CD14-positive monocyte (primary cell): Measurements from ENCODE around the gene LRPAP1. TPM values are rescaled to one million over a fixed set of nuclear protein-coding genes. Genes with fewer than 3 reads are reported as not detected.

Experiments used
- DNase-seq, 3 donors: peaks; one replicate each; pipeline ENCODE4 v3.0.0-alpha.2; 2011 to 2022
- H2AFZ ChIP-seq: 2 replicates; pipeline ENCODE4 v1.6.0; 2012; ENCODE audit warnings: mild to moderate bottlenecking, low read depth, low read length, inconsistent platforms; ENCODE audit not compliant: insufficient read depth, poor library complexity, severe bottlenecking
- H3K27ac ChIP-seq, 2 donors: 1 replicate in 1 of 2; 2 replicates in 1 of 2; pipeline ENCODE4 v1.5.1; 2012 to 2013; ENCODE audit warnings: low read length in 2 of 2, control low read depth in 1 of 2, inconsistent platforms in 1 of 2, low read depth in 1 of 2, mild to moderate bottlenecking in 1 of 2
- H3K27me3 ChIP-seq, 2 donors: one replicate each; pipeline versions ENCODE4 v1.6.0 to v1.6.1; 2011 to 2013; ENCODE audit warnings: low read length in 2 of 2; ENCODE audit not compliant: control insufficient read depth in 2 of 2, insufficient read depth in 2 of 2
- H3K36me3 ChIP-seq, 2 donors: replicated peaks in 1 of 2; 1 replicate in 1 of 2; 2 replicates in 1 of 2; pipeline versions ENCODE4 v1.5.1 to v1.6.1; 2012 to 2013; ENCODE audit warnings: low read length in 2 of 2, control low read depth in 1 of 2, inconsistent platforms in 1 of 2, mild to moderate bottlenecking in 1 of 2; ENCODE audit not compliant: insufficient read depth in 2 of 2, control insufficient read depth in 1 of 2
- H3K4me1 ChIP-seq, 2 donors: 1 replicate in 1 of 2; 2 replicates in 1 of 2; pipeline versions ENCODE4 v1.5.1 to v1.6.1; 2012 to 2013; ENCODE audit warnings: low read length in 2 of 2, control low read depth in 1 of 2, inconsistent platforms in 1 of 2, mild to moderate bottlenecking in 1 of 2, moderate library complexity in 1 of 2; ENCODE audit not compliant: insufficient read depth in 2 of 2, control insufficient read depth in 1 of 2
- H3K4me2 ChIP-seq: replicated peaks from 2 replicates; pipeline ENCODE3; 2012; ENCODE audit warnings: low read length, moderate library complexity, mild to moderate bottlenecking; ENCODE audit not compliant: poor library complexity, severe bottlenecking; ENCODE audit errors: extremely low read depth
- H3K4me3 ChIP-seq, 3 experiments: fragments of 200-600 bp in 1 of 3; sonication (generic) in 1 of 3; replicated peaks in 1 of 3; 1 replicate in 2 of 3; 2 replicates in 1 of 3; pipeline ENCODE4 v1.5.1; 2011 to 2013; ENCODE audit warnings: low read length in 3 of 3, mild to moderate bottlenecking in 3 of 3, control low read depth in 2 of 3, low read depth in 2 of 3, inconsistent platforms in 1 of 3, moderate library complexity in 1 of 3
- H3K79me2 ChIP-seq: 2 replicates; pipeline ENCODE4 v1.6.0; 2012; ENCODE audit warnings: mild to moderate bottlenecking, control low read depth, inconsistent platforms, low read length, moderate library complexity; ENCODE audit not compliant: insufficient read depth
- H3K9ac ChIP-seq: 2 replicates; pipeline ENCODE4 v1.6.0; 2017; ENCODE audit warnings: low read length, mild to moderate bottlenecking; ENCODE audit not compliant: insufficient read depth, poor library complexity, severe bottlenecking
- H3K9me3 ChIP-seq, 2 donors: replicated peaks in 1 of 2; 1 replicate in 1 of 2; 2 replicates in 1 of 2; pipeline versions ENCODE4 v1.5.1 to v1.6.1; 2012 to 2013; ENCODE audit warnings: low read length in 2 of 2, control low read depth in 1 of 2; ENCODE audit not compliant: control insufficient read depth in 1 of 2, insufficient read depth in 1 of 2
- H4K20me1 ChIP-seq: 2 replicates; pipeline ENCODE4 v1.6.0; 2012; ENCODE audit warnings: mild to moderate bottlenecking, low read length, control low read depth, moderate library complexity; ENCODE audit not compliant: insufficient read depth
- H3K27ac Mint-ChIP-seq, 7 donors: one replicate each; pipeline ENCODE4 v1.8.0; 2020; ENCODE audit warnings: mild to moderate bottlenecking in 7 of 7, mixed read lengths in 7 of 7, moderate library complexity in 6 of 7, inconsistent platforms in 2 of 7
- H3K27me3 Mint-ChIP-seq, 3 donors: one replicate each; pipeline ENCODE4 v1.8.0; 2021 to 2022; ENCODE audit warnings: low read depth in 3 of 3, mild to moderate bottlenecking in 3 of 3, mixed read lengths in 3 of 3, moderate library complexity in 3 of 3, inconsistent platforms in 1 of 3
- H3K36me3 Mint-ChIP-seq, 2 donors: one replicate each; pipeline ENCODE4 v1.8.0; 2020; ENCODE audit warnings: mixed read lengths in 2 of 2, inconsistent platforms in 1 of 2, mild to moderate bottlenecking in 1 of 2
- H3K4me1 Mint-ChIP-seq: one replicate; pipeline ENCODE4 v1.8.0; 2020; ENCODE audit warnings: mild to moderate bottlenecking, mixed read lengths
- H3K4me3 Mint-ChIP-seq, 2 donors: one replicate each; pipeline ENCODE4 v1.8.0; 2020; ENCODE audit warnings: mild to moderate bottlenecking in 2 of 2, mixed read lengths in 2 of 2, moderate library complexity in 1 of 2
- H3K9me3 Mint-ChIP-seq, 7 donors: one replicate each; pipeline ENCODE4 v1.8.0; 2020 to 2022; ENCODE audit warnings: mixed read lengths in 7 of 7, mild to moderate bottlenecking in 6 of 7, moderate library complexity in 6 of 7, inconsistent platforms in 2 of 7
- CTCF ChIP-seq: fragments of 200-600 bp; IDR thresholded peaks from one replicate; pipeline ENCODE4 v1.8.0; 2022; ENCODE audit warnings: antibody characterized with exemption, mild to moderate bottlenecking
- WGBS: methylation state at CpG from one replicate; pipeline ENCODE4 v1.1.5; 2013; ENCODE audit warnings: missing lambda C conversion rate; ENCODE audit not compliant: insufficient coverage; 5-methylcytosine and 5-hydroxymethylcytosine counted together
- intact Hi-C, 2 donors: fragments of 100-400 bp; cut with micrococcal nuclease; formaldehyde crosslinking; loops; one replicate each; pipeline versions ENCODE4 v1.15.0 to v1.15.1; 2023
- polyA plus RNA-seq, 3 donors: library from polyadenylated mRNA; depleted of rRNA in 1 of 3; unstranded in 2 of 3; stranded (reverse) in 1 of 3; fragments of 300-500 nt in 2 of 3; fragments of >200 nt in 1 of 3; fragmentation: Illumina TruSeq in 2 of 3; gene quantifications; 1 replicate in 2 of 3; 2 replicates in 1 of 3; pipeline ENCODE4 v1.2.3, GENCODE V29; 2012 to 2021

The LRPAP1 gene
- polyA plus RNA-seq, 3 donors = 169 to 204 (median 180) TPM

DNA sequence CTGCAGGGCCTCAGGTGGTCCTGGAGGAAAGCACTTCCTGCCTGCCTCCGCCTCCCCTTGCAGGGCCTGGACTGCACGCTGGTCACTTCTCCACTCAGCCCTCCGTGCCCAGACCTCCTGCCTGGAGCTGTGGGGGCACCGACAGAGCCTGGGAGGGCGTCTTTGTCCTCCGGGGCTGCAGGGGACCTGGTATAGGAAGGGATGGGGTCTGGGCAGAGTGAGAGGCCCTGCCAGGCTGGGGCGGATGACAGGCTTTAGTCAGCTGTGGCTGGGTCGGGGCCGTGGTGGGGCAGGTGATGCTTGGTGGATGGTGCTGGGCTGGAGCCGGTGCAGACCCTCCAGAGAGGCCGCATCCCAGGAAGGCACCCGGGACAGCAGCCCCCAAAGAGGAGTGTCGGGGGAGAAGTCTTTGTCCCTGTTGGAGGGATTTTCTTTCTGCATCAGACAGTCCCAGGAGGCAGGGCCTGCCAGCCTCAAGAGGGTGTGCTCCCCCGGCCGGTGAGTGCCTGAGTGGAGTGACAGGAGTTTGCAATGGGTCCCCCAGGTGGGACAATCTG is 67.8 kb downstream of the LRPAP1 start:
- no peak for TF ChIP-seq CTCF
- Histone ChIP-seq H4K20me1 (no peaks in the 10 kb centered on the region), H3K36me3 (no peaks in the 10 kb centered on the region), H3K4me2 (no peak overlapping the region), H3K4me3 (no peak overlapping the region), H3K9ac (no peak overlapping the region), H3K79me2 (no peaks in the 10 kb centered on the region), H3K4me1 (peaks cover 0 to 4% of the 10 kb centered on the region in 2 donors), H3K27me3 (peaks cover 7 to 32% of the 10 kb centered on the region in 2 donors), H3K9me3 (peaks cover 6 to 10% of the 10 kb centered on the region in 2 donors), H2AFZ (no peak overlapping the region), H3K27ac (no peak overlapping the region)
- H3K27me3 Mint-ChIP-seq = peaks cover 18 to 37% (median 37%) of the 10 kb centered on the region in 3 donors
- peaks cover 0 to 8% (median 3%) of the 10 kb centered on the region in 7 donors for H3K9me3 Mint-ChIP-seq
- H3K4me1 Mint-ChIP-seq = peaks cover 2% of the 10 kb centered on the region
- no peak for DNase-seq
- no peaks in the 10 kb centered on the region for H3K36me3 Mint-ChIP-seq
- 88% methylated on average over 13 of the region's 15 CpGs for WGBS
- intact Hi-C loops = no loop called here
- no peak overlapping the region for H3K27ac Mint-ChIP-seq
- H3K4me3 Mint-ChIP-seq = peak overlapping the region in 1 of 2 donors; percentile 60

DNA sequence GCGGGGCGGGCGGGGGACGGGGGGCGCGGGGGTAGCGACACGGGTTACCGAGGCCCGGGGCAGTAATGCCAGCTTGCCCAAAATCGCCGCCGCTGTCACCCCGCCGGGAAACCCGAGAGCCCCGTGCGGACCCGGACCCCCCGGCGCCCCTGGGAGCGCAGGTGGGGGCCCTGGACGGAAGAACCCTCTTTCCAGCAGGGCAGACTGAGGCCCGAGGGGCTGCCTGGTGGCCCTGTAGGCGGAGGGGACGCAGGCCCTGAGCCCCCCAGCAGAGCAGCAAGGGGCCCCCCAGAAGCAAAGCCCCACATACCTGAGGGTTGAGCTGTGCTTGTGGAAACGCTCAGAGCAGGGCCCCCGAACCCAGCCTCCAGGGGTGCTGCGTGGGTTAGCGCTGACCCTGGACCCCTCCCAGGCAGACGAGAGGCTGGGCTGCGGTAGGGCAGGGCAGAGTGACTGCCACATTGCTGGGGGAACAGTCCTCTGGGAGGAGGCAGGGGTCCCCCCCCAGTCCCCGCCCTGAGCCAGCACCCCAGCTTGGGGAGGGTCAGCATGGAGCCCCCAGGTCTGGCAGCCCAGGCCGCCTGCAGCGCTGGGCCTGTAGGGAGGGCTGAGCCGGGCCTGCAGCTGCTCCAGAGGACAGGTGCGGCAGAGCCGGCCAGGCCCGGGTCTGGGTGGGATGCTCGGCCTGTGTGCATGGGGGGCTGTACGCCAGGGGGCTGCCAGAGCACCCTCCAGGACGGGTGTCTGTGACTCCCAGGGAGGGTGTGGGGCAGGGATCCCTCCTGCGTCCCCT is 68.5 kb downstream of the LRPAP1 start:
- H3K27ac ChIP-seq = no peak overlapping the region
- Mint-ChIP-seq H3K9me3 (peaks cover 0 to 8% (median 3%) of the 10 kb centered on the region in 7 donors), H3K4me3 (no peak overlapping the region), H3K27ac (no peak overlapping the region), H3K4me1 (peaks cover 2% of the 10 kb centered on the region), H3K36me3 (no peaks in the 10 kb centered on the region), H3K27me3 (peaks cover 18 to 39% (median 37%) of the 10 kb centered on the region in 3 donors)
- H3K79me2 ChIP-seq = no peaks in the 10 kb centered on the region
- H3K9me3 ChIP-seq = peaks cover 3 to 9% of the 10 kb centered on the region in 2 donors
- peak overlapping the region; percentile 4 for H3K9ac ChIP-seq
- no peak for DNase-seq
- peaks cover 7 to 32% of the 10 kb centered on the region in 2 donors for H3K27me3 ChIP-seq
- intact Hi-C loops = no loop called here
- H3K4me2 ChIP-seq = peak overlapping the region; percentile 46
- 47% methylated on average over 37 of the region's 43 CpGs for WGBS
- H3K4me1 ChIP-seq = peaks cover 0 to 4% of the 10 kb centered on the region in 2 donors
- no peak overlapping the region for H3K4me3 ChIP-seq
- H2AFZ ChIP-seq = no peak overlapping the region
- no peaks in the 10 kb centered on the region for H4K20me1 ChIP-seq
- TF ChIP-seq CTCF = no peak
- no peaks in the 10 kb centered on the region for H3K36me3 ChIP-seq
